ENCODE measurements around the gene DNAJC21. TPM values are rescaled to one million over a fixed set of nuclear protein-coding genes. Genes with fewer than 3 reads are reported as not detected.

DNAJC21 gene
- total RNA-seq, 1 experiment from 2014 or later, result 34.7 TPM

DNA sequence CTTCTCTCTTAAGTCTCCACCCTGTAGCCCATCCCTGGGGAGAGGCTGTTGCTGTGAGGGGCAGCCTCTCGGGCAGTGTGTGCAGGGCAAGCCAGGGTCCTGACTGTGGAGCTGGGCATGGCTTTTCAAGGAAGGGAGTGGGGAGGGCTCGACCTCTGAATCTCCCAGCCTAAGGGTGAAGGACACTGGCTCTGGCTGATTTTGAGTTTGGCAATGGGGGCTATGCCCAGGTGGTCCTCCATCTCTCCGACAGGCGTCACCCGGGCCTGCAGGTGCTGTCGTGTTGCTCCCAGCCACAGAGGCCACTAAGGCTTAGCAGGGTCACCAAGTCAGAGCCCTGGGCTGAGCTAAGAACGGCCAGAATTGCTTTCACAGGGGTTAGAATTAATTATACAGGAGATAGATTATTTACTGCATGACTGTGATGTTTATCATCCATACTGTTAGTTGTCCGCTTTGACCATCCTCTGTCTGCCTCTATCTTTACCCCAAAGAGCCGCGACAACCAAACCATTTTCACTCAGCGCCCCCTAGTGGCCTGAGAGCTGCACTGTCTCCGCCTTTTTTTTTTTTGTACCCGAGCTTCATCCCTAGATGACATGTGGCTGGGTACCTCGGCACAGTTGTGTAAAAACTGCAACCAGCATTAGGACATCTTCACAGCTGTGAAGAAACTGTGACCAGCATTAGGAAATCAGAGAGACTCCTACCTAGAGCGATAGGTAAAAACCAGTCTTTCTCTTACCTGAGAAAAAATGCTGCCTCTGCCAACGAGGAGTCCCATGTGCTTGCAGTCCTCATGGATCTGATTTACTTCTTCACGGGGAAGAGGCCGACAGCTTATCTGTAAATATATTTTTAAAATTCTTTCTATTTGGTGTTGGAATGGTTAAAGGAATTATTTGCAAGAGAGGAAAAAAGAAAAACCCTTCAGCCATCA is 73.9 kb downstream of the DNAJC21 start (continued):
- TF ChIP-seq CTCF (IDR thresholded peaks at IDR 0.05 in 2 of 3, conservative IDR thresholded peaks at IDR 0.05 in 1 of 3; ENCODE audit: borderline replicate concordance in 1 of 3, insufficient read depth in 1 of 3, low read depth in 2 of 3, low read length in 2 of 3) (peak; percentile 63 to 92 (median 91); a peak in 5 of 6 replicates), EZH2phosphoT487 (IDR thresholded peaks at IDR 0.05; ENCODE audit: borderline replicate concordance) (no peak), CEBPB (IDR thresholded peaks at IDR 0.05; ENCODE audit: low read depth) (no peak), POLR2A (IDR thresholded peaks at IDR 0.05; ENCODE audit: borderline replicate concordance, extremely low read depth, insufficient read depth, insufficient read length) (no peak)

DNA sequence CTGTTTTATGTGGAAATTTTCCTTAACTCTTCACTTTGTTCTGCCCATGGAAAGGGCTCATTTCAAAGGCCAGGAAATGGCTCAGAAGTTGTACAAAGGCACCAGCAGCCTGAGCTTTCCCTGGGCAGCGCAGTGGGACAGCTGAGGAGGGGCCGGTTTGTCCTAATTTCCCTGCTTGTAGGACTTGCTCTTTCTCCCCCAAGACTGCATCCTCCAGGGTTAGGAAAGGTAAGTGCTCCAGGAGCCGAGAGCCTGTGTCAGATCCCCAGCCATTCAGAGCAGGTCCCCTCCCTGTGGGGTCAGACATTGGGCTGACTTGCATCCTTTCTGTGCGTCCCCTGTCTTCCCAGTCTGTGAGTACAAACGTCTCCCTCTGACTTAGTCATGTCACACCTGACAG is 74.8 kb downstream of the DNAJC21 start:
- H2AFZ ChIP-seq (ENCODE audit: low read depth, low read length, poor library complexity, severe bottlenecking), result no peak overlapping the region
- no peak overlapping the region for H3K4me2 ChIP-seq (ENCODE audit: low read length)
- no peak overlapping the region for H3K27ac ChIP-seq (ENCODE audit: low read depth, low read length)
- H3K79me2 ChIP-seq (ENCODE audit: insufficient read depth, low read length), result no peaks in the 10 kb centered on the region
- CTCF ChIA-PET, result interaction anchor here (0.9 to 2.4 kb wide), 9 partner anchors 8 to 530 kb away, joined by 3 to 18 read pairs (median 5); no protein-coding TSS in a partner anchor
- no peaks in the 10 kb centered on the region for H3K9me3 ChIP-seq (ENCODE audit: control insufficient read depth in 1 of 2, insufficient read depth in 1 of 2, low read depth in 1 of 2, low read length in 2 of 2)
- no peak overlapping the region for H3K4me3 ChIP-seq (replicated peaks in 1 of 2; ENCODE audit: low read depth in 1 of 2, low read length in 2 of 2)
- H3K4me1 ChIP-seq (ENCODE audit: control insufficient read depth in 1 of 2, insufficient read depth in 2 of 2, low read length in 2 of 2), result no peaks in the 10 kb centered on the region; a peak in 1 of 4 replicates
- ATAC-seq, result no peak
- no peaks in the 10 kb centered on the region for H3K9me2 ChIP-seq (ENCODE audit: insufficient read depth)
- no peaks in the 10 kb centered on the region for H4K20me1 ChIP-seq (ENCODE audit: insufficient read depth)
- POLR2A ChIA-PET, result no interaction called here
- RAD21 ChIA-PET (ENCODE audit: low non-redundant PET in 1 of 2, low total read pairs in 2 of 2, uncharacterized antibody in 2 of 2, unreplicated experiment in 2 of 2), result no interaction called here
- H3K27me3 ChIP-seq (ENCODE audit: insufficient read depth, low read length), result 0 out of 2 replicates have a peak, but pooled peaks cover 18% of the 10 kb centered on the region
- intact Hi-C loops (cut with micrococcal nuclease), result no loop called here
- H3K9ac ChIP-seq (ENCODE audit: low read length), result no peak overlapping the region
- BruUV-seq (replicated peaks), result no TSS peak
- no peak for DNase-seq (ENCODE audit: low read depth, low spot score)
- H3K36me3 ChIP-seq (ENCODE audit: control insufficient read depth in 1 of 2, insufficient read depth in 2 of 2, low read length in 2 of 2), result no peaks in the 10 kb centered on the region
- TF ChIP-seq MAX (IDR thresholded peaks at IDR 0.05), result no peak
- no peak for TF ChIP-seq CBX3 (IDR thresholded peaks at IDR 0.05; ENCODE audit: low read depth)
- TF ChIP-seq ATF3 (IDR thresholded peaks at IDR 0.05), result no peak
- TF ChIP-seq, protein P1, sequence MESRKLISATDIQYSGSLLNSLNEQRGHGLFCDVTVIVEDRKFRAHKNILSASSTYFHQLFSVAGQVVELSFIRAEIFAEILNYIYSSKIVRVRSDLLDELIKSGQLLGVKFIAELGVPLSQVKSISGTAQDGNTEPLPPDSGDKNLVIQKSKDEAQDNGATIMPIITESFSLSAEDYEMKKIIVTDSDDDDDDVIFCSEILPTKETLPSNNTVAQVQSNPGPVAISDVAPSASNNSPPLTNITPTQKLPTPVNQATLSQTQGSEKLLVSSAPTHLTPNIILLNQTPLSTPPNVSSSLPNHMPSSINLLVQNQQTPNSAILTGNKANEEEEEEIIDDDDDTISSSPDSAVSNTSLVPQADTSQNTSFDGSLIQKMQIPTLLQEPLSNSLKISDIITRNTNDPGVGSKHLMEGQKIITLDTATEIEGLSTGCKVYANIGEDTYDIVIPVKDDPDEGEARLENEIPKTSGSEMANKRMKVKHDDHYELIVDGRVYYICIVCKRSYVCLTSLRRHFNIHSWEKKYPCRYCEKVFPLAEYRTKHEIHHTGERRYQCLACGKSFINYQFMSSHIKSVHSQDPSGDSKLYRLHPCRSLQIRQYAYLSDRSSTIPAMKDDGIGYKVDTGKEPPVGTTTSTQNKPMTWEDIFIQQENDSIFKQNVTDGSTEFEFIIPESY (IDR thresholded peaks at IDR 0.05; ENCODE audit: extremely low read depth, insufficient replicate concordance, low read length), result no peak
- TF ChIP-seq POLR2A (IDR thresholded peaks at IDR 0.05; ENCODE audit: borderline replicate concordance, extremely low read depth, insufficient read depth, insufficient read length), result no peak
- no peak for TF ChIP-seq CTCF (IDR thresholded peaks at IDR 0.05 in 2 of 3, conservative IDR thresholded peaks at IDR 0.05 in 1 of 3; ENCODE audit: borderline replicate concordance in 1 of 3, insufficient read depth in 1 of 3, low read depth in 2 of 3, low read length in 2 of 3)
- no peak for TF ChIP-seq JUND (IDR thresholded peaks at IDR 0.05)
- no peak for TF ChIP-seq EZH2 (IDR thresholded peaks at IDR 0.05)
- TF ChIP-seq TCF7L2 (IDR thresholded peaks at IDR 0.05; ENCODE audit: borderline replicate concordance, extremely low read depth, insufficient read depth, insufficient read length), result no peak
- TF ChIP-seq RAD21 (IDR thresholded peaks at IDR 0.05; ENCODE audit: low read depth), result no peak
